ENCODE results near the gene PPEF2.
"Not testable (repeated sequence)": the region's sequence is repeated elsewhere in the genome, so short reads cannot be mapped to it uniquely, and the experiment has no call there.

Gene PPEF2, protein sequence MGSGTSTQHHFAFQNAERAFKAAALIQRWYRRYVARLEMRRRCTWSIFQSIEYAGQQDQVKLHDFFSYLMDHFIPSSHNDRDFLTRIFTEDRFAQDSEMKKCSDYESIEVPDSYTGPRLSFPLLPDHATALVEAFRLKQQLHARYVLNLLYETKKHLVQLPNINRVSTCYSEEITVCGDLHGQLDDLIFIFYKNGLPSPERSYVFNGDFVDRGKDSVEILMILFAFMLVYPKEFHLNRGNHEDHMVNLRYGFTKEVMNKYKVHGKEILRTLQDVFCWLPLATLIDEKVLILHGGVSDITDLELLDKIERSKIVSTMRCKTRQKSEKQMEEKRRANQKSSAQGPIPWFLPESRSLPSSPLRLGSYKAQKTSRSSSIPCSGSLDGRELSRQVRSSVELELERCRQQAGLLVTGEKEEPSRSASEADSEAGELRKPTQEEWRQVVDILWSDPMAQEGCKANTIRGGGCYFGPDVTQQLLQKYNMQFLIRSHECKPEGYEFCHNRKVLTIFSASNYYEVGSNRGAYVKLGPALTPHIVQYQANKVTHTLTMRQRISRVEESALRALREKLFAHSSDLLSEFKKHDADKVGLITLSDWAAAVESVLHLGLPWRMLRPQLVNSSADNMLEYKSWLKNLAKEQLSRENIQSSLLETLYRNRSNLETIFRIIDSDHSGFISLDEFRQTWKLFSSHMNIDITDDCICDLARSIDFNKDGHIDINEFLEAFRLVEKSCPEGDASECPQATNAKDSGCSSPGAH

DNA sequence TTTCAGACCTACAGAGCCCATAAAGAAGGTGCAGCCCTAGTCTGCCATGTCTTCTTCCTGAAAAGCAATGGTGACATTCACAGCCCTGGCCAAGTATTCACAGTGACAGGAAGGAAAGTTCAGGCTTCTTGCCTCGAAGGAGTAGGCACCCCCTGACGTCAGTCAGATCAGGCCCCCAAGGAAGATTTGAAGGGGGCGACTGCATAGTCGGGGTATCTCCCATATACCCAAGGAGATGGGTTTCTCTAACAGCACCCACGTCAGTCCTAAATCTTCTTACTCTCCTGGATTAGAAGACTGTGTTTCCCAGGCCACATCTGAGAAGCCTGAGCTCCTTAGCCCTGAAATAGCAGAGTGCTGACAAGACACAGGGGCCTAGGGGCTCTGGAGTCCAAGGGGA lies at the start of gene PPEF2:
TSS of gene PPEF2 (minus strand) at position 101 of the 400 bp plus-strand sequence. CDS start 6,127 bp downstream, outside the sequence.
- DNase-seq, result no peak

DNA sequence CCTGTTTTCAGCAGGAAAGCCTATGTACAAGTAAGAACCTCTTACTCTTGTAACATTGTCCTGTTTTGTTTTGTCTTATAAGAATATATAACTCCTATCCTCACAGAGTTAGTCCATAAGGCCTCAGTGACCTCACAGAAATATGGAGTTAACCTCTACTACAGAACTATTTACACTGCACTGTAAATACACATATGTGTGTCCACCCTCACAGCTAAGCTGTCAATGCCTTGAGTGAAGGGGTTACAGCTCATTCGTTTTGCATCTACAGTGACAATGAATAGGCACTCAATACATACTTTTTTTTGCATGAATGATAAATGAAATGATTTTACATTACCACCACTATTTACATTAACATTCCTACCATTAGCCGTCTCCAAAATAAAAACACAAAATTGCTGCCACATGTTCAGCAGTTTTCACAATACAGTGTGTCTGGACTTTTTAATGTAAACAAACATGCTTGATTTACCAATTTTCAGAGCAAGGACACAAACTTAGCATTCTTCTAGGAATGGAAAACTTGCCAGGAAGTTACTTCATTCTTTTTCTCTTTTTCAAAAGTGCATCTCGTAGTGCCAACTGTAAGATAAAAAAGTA lies 48.1 kb upstream of the PPEF2 start:
- DNase-seq, result no peak

DNA sequence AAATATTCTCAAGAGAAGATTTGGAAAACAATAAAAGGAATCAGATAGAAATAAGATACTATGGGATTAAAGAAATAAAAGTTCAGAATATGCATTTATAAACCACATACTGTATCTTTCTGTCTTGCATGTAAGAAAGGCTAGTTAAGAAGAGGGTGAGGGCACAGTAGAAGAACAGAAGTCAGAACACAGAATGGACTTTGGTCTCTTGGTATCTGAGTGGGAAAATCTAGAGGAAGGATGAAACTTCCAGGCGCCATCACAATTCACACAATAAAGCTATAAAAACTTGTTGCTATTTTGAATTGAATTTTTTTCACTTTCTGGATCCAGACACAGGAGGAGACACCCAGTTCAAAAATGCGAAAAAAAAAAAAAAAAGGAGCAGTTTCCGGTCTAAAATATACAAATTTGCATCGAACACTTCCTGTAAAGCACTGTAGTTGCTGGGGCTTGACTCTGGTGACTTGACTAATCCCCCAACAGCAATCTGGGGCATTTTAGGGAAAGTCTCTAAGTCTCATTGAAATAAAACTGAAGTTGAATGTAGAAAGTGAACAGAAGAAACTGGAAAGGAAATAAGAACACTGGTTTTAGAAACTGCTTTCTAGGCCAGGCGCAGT lies 46.7 kb upstream of the PPEF2 start:
- no peak for DNase-seq

DNA sequence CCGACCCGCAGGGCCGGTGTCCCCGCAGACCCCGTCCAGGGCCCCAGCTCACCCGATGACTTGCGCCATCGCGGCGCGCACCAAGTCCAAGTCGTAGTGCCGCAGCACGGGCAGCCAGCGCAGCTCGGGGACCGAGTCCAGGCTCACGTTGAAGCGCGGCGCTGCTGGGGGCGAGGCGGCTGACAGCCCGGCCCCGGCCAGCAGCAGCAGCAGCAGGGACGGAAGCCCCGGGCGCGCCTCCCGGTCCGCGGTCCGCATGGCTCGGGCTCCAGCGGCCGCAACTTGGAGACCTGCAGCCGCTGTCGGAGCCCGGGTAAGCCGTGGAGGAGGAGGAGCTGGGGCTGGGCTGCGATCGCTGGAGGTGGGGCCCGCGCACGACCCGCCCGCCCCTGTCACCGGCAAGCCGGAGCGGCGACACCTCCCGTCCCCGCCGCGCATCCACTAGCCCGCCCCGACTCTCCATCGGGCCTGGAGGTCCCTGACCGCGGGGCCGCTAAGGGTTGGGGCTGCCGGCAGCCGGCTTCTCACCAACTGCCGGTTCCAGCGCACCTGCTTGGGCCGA lies 38.5 kb upstream of the PPEF2 start, which contains the start of gene NAAA:
TSS of gene NAAA (minus strand) at position 322 of the 562 bp plus-strand sequence. CDS start at position 258, 64 bp downstream.
- DNase-seq, result peak; percentile 72

DNA sequence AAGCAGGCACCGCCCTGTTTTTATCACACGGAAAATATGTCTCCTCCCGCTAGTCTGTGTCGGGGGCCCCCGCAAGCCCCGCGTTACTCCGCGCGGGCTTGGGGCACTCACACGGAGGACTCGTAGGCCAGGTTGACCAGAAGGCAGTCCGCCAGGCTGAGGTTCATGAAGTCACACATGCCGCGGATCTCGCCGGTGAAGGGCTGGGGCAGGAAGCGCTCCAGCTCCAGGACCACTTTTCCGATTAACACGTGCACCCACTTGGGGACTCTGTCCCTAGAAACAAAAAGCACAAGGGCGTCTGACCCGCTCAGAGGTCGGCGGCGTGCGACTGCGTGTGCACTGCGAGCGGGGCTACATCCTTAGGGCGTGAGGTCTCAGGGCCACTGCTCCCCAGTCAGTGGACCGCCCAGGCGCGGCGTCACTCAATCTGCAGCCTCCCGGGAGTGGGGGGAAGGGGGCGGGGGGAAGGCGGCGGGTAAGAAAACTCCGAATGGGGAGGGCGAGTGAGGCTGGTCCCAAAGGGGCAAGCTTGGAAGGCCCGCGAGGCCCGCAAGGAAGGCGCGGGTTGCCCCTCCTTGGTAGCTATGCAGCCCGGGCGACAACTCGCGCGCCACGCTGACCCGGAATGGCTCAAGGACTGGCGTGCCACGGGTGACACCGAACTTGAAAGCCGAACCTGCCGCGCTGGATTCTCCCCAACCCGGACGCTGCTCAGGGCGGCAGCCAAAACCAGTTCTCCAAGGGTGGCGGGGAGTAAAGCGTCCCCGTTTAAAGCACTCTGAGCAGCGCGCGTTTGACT lies 37.8 kb upstream of the PPEF2 start:
- DNase-seq, result peak; percentile 70

DNA sequence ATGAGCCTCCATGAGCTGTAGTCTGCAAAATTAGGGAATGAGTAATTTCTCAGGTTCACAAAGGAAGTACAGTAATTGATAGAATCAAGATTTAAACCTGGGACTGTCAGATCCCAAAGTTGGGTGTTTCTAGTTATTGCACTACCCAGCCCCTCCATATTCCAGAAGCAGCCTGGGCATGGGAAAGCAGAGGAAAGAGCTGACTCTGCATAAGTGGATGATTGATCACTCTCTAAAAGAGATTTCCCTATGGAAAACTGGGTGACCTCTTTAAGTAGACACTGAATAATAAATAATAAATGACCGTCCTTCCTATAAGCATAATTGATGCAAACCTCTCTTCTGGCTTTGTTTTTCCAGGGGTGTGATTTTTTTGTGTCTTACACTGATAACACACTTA lies 33.4 kb upstream of the PPEF2 start:
- no peak for DNase-seq

DNA sequence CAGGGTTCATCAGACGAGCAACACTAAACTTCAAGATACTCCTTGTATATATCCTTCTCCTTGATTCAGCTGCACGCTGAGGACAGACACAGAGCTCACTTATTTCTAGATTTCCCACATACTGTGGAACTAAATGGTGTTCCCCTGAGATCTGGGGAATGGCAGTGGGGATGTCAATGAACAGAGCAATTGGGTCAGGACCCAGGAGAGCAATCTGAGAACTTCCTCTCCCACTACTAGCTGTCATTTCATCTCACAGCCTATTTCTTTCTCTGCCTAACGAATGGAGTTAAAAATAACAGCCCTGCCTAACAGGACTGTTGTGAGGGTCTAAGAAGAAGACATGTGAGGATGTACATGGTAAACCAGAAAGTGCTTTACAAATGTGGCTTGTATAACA lies 27.9 kb upstream of the PPEF2 start:
- DNase-seq, result no peak

DNA sequence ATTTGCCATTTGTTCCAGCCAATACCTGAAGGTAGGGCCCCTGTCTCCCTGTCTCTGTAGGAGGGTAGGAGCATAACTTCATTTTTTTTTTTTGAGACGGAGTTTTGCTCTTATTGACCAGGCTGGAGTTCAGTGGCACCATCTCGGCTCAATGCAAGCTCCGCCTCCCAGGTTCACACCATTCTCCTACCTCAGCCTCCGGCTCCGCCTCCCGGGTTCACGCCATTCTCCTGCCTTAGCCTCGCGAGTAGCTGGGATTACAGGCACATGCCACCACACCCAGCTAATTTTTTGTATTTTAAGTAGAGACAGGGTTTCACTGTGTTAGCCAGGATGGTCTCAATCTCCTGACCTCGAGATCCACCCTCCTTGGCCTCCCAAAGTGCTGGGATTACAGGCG lies 22.7 kb upstream of the PPEF2 start:
- DNase-seq, result not testable (repeated sequence)

DNA sequence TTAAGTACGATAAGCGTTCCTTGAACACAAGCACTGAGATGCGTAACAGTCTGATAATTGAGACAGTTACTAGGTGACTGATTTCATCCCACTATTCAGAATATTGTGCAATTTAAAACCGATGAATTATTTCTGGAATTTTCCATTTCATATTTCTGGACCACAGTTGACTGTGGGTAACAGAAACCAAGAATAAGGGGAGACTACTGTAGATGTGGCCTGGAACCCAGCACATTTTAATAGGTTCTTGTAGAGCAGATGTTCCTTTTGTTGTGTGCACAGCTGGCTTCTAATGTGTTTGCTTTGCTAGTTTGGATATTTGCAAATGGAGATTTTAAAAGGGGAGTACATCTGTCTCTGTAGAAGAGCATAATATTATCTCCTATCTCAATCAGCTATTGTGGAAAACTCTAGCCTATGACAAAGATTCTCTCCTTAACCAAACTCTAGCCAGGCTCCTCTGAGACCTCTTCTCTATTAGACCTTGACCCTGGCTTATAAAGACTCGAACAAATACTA lies 22.1 kb upstream of the PPEF2 start:
- no peak for DNase-seq

DNA sequence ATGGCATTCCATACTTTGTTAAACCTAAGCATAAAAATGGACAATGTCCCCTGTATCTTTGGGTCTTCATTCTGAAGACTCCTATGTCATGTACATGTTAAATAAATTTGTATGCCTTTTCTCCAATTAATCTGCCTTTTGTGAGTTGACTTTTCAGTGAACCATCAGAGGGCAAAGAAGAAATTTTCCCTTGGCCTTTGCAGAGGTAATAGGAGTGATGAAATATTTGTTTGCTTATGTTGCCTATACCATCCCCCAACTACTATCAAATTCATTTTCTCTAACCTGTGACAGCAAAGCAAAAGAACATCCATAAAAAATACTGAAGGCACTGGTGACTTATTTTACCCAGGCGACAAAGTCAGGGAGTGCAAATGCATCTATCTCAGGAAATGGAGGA lies 20.3 kb upstream of the PPEF2 start:
- DNase-seq, result no peak

DNA sequence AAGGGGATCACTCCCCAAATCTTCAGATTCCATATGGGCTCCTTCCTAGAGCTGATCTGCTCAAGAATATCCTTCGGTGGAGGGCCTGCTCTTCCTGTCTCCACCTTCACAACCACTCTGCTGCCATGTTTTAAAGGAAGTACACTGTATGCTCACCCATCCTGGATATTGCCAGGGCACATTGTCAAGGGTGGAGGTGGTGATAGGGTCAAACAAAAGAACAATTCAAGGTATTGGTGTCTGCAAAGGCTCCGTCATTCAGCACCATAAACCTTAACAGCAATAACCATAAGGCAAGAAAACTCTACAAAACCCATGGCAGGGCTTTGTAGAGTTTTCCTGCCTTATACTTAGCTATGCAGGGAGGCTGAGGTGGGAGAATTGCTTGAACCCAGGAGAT lies 19.7 kb upstream of the PPEF2 start:
- DNase-seq, result no peak

DNA sequence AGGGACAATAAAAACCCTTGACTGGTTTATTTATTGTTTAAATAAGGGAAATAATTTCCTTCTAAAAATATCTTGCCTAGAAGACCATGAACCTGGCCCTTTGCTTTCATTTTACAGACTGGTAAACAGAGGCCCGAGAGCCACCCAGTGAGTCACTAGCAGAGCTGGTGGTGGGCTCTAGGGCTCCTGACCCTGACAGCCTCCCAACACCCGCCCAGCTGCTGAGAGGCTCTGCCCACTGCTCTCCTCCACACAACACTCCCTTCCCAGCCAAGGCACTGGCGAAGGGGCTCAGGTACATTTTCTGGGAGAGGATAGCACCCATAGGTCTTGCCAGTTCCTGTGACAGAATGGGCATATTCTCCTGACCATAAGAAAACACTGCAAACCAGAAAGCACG lies 18.1 kb upstream of the PPEF2 start:
- DNase-seq, result no peak

DNA sequence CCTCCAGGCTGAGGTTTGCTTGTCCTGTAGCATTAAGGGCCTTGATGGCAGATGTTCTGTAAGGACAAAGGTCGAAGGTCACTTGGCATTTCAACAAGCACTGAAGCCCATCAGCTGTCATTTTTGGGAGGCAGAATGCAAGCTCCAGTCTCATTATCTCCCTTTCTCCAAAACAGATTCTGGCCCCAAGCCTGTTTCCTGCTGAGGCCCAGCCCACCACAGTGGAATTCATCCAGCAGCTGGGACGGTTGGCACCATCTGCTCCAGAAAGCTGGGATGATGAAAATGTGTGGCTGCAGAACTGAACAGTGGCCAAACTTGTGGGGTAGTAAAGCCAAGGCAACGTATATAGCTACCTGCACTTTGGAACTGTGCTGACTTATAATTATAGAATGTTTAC lies 17.7 kb upstream of the PPEF2 start:
- DNase-seq, result no peak

DNA sequence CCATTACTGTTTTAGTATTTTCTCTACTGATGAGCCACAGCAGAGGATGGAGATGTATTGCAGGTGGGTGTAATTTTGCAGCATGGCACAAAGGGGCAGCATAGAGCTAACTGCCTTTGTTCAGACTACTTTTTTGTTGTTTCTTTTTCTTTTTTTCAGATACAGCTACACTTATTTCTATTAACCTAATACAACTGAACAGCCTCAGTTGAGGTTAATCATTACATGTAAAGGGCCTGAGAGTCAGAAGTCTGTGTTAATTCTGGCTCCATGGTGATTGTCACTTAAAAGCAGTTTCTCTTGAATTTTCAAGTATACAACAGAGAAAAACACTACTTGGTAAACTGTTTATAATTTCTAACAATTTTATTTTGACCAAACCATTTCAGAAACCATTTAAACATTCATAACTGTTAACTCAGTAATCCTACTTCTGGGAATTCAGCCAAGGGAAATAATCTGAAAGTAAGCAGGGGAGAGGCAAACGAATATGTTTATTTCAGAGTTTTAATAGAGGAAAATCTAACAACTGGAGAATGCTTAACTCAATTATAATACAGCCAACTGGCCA lies 13.9 kb upstream of the PPEF2 start:
- peak; percentile 5 for DNase-seq

DNA sequence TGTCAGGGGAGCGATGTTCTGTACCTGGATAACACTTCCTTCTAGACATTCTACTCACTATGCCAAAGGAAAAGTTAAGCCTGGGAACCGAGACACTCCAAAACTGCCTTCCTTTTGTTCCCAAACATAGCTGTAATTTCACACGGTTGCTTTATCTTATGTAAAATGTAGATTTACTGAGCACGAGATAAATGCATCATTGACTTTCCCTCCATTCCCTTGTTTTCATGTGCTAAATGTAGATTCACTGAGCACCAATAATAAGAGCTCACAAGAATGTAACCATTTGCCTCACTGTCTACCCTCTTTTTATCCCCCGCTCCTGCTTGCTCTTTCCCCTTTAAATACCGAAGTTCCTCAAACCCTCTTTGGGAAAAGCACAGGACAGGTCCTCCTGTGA lies 10.7 kb upstream of the PPEF2 start:
- DNase-seq, result no peak

DNA sequence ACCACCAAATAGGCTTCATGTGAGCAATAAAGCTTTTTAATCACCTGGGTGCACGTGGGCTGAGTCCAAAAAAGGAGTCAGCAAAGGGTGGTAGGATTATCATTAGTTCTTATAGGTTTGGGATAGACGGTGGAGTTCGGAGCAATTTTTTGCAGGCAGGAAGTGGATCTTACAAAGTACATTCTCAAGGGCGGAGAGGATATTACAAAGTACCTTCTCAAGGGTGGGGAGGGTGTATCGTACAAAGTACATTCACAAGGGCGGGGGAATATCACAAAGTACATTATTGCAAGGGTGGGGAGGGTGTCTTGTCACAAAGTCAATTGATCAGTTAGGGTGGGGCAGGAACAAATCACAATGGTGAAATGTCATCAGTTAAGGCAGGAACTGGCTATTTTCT lies 8.6 kb upstream of the PPEF2 start:
- DNase-seq, result not testable (repeated sequence)

DNA sequence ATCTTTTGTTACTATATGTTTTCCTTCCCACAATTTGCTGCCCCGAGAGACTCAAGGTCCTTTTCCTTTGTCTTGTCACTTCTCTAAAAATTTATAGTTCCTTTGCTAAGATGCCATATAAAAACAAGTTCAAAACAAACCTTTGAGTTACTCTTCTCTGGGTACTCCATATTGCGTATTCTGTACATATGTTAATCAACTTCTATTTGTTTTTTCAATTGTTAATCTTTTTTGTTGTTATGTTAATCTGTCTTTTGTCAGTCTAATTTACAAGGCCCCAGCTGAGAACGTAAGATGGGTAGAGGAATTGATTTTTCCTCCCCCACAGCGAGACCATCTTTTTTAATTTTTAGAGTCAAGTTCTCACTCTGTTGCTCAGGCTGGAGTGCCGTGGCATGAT lies 7.2 kb upstream of the PPEF2 start:
- DNase-seq, result no peak

DNA sequence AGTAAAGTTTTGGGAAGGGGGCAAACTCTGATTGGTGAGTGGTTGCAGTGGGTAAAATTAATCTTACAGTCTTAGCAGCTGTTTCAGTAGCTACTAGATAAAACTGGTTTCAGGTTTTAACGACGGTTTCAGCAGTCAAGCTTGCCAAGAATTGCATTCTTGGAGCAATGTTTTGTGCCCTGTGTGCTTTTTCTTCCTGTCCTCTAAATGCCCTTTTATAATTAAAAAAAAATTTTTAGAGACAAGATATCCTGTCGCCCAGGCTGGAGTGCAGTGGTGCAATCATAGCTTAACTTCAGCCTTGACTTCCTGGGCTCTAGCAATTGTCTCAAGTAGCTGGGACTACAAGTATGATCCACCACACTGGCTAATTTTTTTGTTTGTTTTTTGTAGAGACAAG lies 6.3 kb upstream of the PPEF2 start:
- no peak for DNase-seq

DNA sequence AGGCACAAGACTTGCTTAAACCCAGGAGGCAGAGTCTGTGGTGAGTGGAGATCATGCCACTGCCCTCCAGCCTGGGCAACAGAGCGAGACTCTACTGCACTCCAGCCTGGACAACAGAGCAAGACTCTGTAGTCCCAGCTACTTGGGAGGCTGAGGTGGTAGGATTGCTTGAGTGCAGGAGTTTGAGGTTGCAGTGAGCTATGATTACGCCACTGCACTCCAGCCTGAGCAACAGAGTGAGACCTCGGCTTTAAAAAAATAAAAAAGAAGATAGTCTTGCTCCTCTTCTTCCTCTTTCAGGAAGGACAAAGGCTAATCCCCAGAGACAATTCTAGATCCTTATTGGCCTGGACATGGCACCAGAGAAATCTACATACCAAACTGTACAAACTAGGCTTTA lies 5.7 kb upstream of the PPEF2 start:
- no peak for DNase-seq

DNA sequence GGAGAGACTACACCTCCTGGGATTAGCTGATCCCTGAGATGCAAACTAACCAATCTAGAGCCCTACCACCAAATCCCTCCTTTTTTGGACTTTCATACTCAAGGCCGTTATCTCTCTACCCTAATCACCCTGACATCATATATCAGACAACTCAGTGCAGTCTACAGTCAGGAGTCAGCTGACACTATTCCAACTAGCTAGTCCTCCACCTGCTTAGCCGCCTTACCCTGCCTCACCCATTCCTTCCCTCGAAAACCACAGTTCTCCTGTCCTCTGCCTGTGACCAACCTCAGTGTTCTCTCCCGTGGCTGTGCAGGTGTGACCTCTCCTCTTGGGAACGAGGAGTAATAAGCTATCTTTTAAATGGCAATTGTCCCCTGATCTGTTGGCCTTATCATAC lies 1.8 kb upstream of the PPEF2 start:
- DNase-seq, result no peak

DNA sequence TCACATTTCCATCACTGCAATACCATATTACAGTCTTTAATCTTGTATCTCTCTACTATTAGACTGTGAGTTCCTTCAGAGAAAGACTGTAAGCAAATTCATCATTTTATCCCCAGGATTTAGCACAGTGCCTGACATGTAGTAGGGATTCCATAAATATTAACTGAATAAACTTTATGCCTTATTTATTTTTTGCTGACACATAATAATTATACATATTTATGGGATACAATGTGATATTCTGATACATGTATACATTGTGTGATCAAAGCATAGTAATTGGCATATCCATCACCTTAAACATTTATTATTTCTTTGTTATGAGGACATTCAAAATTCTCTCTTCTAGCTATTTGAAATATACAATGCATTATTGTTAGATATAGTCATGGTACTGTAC lies 3.7 kb downstream of the PPEF2 start:
- no peak for DNase-seq
